ENCODE results near the gene FABP3. TPM values are rescaled to one million over a fixed set of nuclear protein-coding genes. Genes with fewer than 3 reads are reported as not detected.

Gene FABP3
- total RNA-seq, 3 donors from 2014 or later = not detected

- Mint-ChIP-seq H3K27me3 (ENCODE audit: low read depth) (no peaks in the 10 kb centered on the region), H3K4me3 (no peak overlapping the region), H3K36me3 (ENCODE audit: insufficient read depth) (no peaks in the 10 kb centered on the region), H3K9me3 (no peaks in the 10 kb centered on the region), H3K4me1 (ENCODE audit: low read depth) (peaks cover 13% of the 10 kb centered on the region)
- ATAC-seq (no peak), DNase-seq (no peak)
Measured at GRCh38 chr1:31372051-31372450, 825 bp downstream of the FABP3 start.

GRCh38 chr1:31371121-31371959 lies 1.5 kb downstream of the FABP3 start:
- Mint-ChIP-seq H3K9me3 (no peaks in the 10 kb centered on the region), H3K4me1 (ENCODE audit: low read depth) (peaks cover 13% of the 10 kb centered on the region), H3K4me3 (no peak overlapping the region), H3K36me3 (ENCODE audit: insufficient read depth) (no peaks in the 10 kb centered on the region), H3K27me3 (ENCODE audit: low read depth) (no peaks in the 10 kb centered on the region)
- DNase-seq = no peak
- no peak for ATAC-seq

GRCh38 chr1:31370565-31370964 lies 2.3 kb downstream of the FABP3 start:
- DNase-seq = no peak
- no peak for ATAC-seq
- Mint-ChIP-seq H3K36me3 (ENCODE audit: insufficient read depth) (peaks cover 3% of the 10 kb centered on the region), H3K4me1 (ENCODE audit: low read depth) (peaks cover 13% of the 10 kb centered on the region), H3K27me3 (ENCODE audit: low read depth) (no peaks in the 10 kb centered on the region), H3K4me3 (no peak overlapping the region), H3K9me3 (no peaks in the 10 kb centered on the region)

GRCh38 chr1:31370021-31370420 lies 2.9 kb downstream of the FABP3 start:
- H3K4me3 Mint-ChIP-seq = no peak overlapping the region
- no peaks in the 10 kb centered on the region for H3K9me3 Mint-ChIP-seq
- H3K27me3 Mint-ChIP-seq (ENCODE audit: low read depth) = no peaks in the 10 kb centered on the region
- DNase-seq (no peak), ATAC-seq (no peak)
- peaks cover 13% of the 10 kb centered on the region for H3K4me1 Mint-ChIP-seq (ENCODE audit: low read depth)
- peaks cover 6% of the 10 kb centered on the region for H3K36me3 Mint-ChIP-seq (ENCODE audit: insufficient read depth)

GRCh38 chr1:31368611-31369107 lies 4.2 kb downstream of the FABP3 start:
- no peak for DNase-seq
- ATAC-seq = no peak
- H3K36me3 Mint-ChIP-seq (ENCODE audit: insufficient read depth) = peaks cover 20% of the 10 kb centered on the region
- no peak overlapping the region for H3K4me3 Mint-ChIP-seq
- H3K27me3 Mint-ChIP-seq (ENCODE audit: low read depth) = no peaks in the 10 kb centered on the region
- H3K4me1 Mint-ChIP-seq (ENCODE audit: low read depth) = peaks cover 11% of the 10 kb centered on the region
- H3K9me3 Mint-ChIP-seq = no peaks in the 10 kb centered on the region

- Mint-ChIP-seq H3K9me3 (no peaks in the 10 kb centered on the region), H3K4me1 (ENCODE audit: low read depth) (no peaks in the 10 kb centered on the region), H3K4me3 (no peak overlapping the region), H3K36me3 (ENCODE audit: insufficient read depth) (peaks cover 20% of the 10 kb centered on the region), H3K27me3 (ENCODE audit: low read depth) (no peaks in the 10 kb centered on the region)
- no peak for DNase-seq
- ATAC-seq = no peak
Measured at GRCh38 chr1:31366796-31367195, 6.1 kb downstream of the FABP3 start.

- no peak for DNase-seq
- no peak for ATAC-seq
- Mint-ChIP-seq H3K4me3 (no peak overlapping the region), H3K9me3 (no peaks in the 10 kb centered on the region), H3K4me1 (ENCODE audit: low read depth) (no peaks in the 10 kb centered on the region), H3K36me3 (ENCODE audit: insufficient read depth) (peaks cover 24% of the 10 kb centered on the region), H3K27me3 (ENCODE audit: low read depth) (no peaks in the 10 kb centered on the region)
Measured at GRCh38 chr1:31364561-31365250, 8.2 kb downstream of the FABP3 start.

- Mint-ChIP-seq H3K9me3 (no peaks in the 10 kb centered on the region), H3K4me3 (no peak overlapping the region), H3K4me1 (ENCODE audit: low read depth) (no peaks in the 10 kb centered on the region), H3K27me3 (ENCODE audit: low read depth) (no peaks in the 10 kb centered on the region), H3K36me3 (ENCODE audit: insufficient read depth) (peaks cover 42% of the 10 kb centered on the region)
- DNase-seq (no peak), ATAC-seq (no peak)
Measured at GRCh38 chr1:31362032-31362431, 10.8 kb downstream of the FABP3 start.

GRCh38 chr1:31361607-31362006 lies 11.3 kb downstream of the FABP3 start:
- no peak for ATAC-seq
- Mint-ChIP-seq H3K4me3 (no peak overlapping the region), H3K9me3 (no peaks in the 10 kb centered on the region), H3K27me3 (ENCODE audit: low read depth) (no peaks in the 10 kb centered on the region), H3K36me3 (ENCODE audit: insufficient read depth) (peaks cover 42% of the 10 kb centered on the region), H3K4me1 (ENCODE audit: low read depth) (no peaks in the 10 kb centered on the region)
- no peak for DNase-seq

- Mint-ChIP-seq H3K4me3 (no peak overlapping the region), H3K27me3 (ENCODE audit: low read depth) (no peaks in the 10 kb centered on the region), H3K9me3 (no peaks in the 10 kb centered on the region), H3K36me3 (ENCODE audit: insufficient read depth) (peaks cover 39% of the 10 kb centered on the region), H3K4me1 (ENCODE audit: low read depth) (no peaks in the 10 kb centered on the region)
- ATAC-seq (no peak), DNase-seq (no peak)
Measured at GRCh38 chr1:31356427-31356826, 16.4 kb downstream of the FABP3 start.

GRCh38 chr1:31354283-31354682 lies 18.6 kb downstream of the FABP3 start:
- DNase-seq (no peak), ATAC-seq (no peak)
- Mint-ChIP-seq H3K27me3 (ENCODE audit: low read depth) (no peaks in the 10 kb centered on the region), H3K4me1 (ENCODE audit: low read depth) (no peaks in the 10 kb centered on the region), H3K9me3 (no peaks in the 10 kb centered on the region), H3K36me3 (ENCODE audit: insufficient read depth) (peaks cover 43% of the 10 kb centered on the region), H3K4me3 (no peak overlapping the region)

GRCh38 chr1:31348449-31348848 lies 24.4 kb downstream of the FABP3 start:
- DNase-seq (no peak), ATAC-seq (no peak)
- no peaks in the 10 kb centered on the region for H3K4me1 Mint-ChIP-seq (ENCODE audit: low read depth)
- H3K4me3 Mint-ChIP-seq = no peak overlapping the region
- H3K27me3 Mint-ChIP-seq (ENCODE audit: low read depth) = no peaks in the 10 kb centered on the region
- peaks cover 40% of the 10 kb centered on the region for H3K36me3 Mint-ChIP-seq (ENCODE audit: insufficient read depth)
- H3K9me3 Mint-ChIP-seq = no peaks in the 10 kb centered on the region

- Mint-ChIP-seq H3K9me3 (no peaks in the 10 kb centered on the region), H3K4me3 (no peak overlapping the region), H3K4me1 (ENCODE audit: low read depth) (no peaks in the 10 kb centered on the region), H3K36me3 (ENCODE audit: insufficient read depth) (peaks cover 36% of the 10 kb centered on the region), H3K27me3 (ENCODE audit: low read depth) (no peaks in the 10 kb centered on the region)
- ATAC-seq (no peak), DNase-seq (no peak)
Measured at GRCh38 chr1:31346785-31347184, 26.1 kb downstream of the FABP3 start.

GRCh38 chr1:31345635-31346034 lies 27.2 kb downstream of the FABP3 start:
- H3K9me3 Mint-ChIP-seq = no peaks in the 10 kb centered on the region
- H3K4me3 Mint-ChIP-seq = no peak overlapping the region
- DNase-seq (no peak), ATAC-seq (no peak)
- H3K36me3 Mint-ChIP-seq (ENCODE audit: insufficient read depth) = peaks cover 30% of the 10 kb centered on the region
- H3K4me1 Mint-ChIP-seq (ENCODE audit: low read depth) = no peaks in the 10 kb centered on the region
- no peaks in the 10 kb centered on the region for H3K27me3 Mint-ChIP-seq (ENCODE audit: low read depth)

GRCh38 chr1:31344503-31344902 lies 28.4 kb downstream of the FABP3 start:
- no peak for DNase-seq
- Mint-ChIP-seq H3K4me1 (ENCODE audit: low read depth) (no peaks in the 10 kb centered on the region), H3K4me3 (no peak overlapping the region), H3K27me3 (ENCODE audit: low read depth) (no peaks in the 10 kb centered on the region), H3K36me3 (ENCODE audit: insufficient read depth) (peaks cover 31% of the 10 kb centered on the region), H3K9me3 (no peaks in the 10 kb centered on the region)
- ATAC-seq = no peak
